GM18499 (cell line): ENCODE measurements around the gene USF3.
"Not testable (repeated sequence)": the region's sequence is repeated elsewhere in the genome, so short reads cannot be mapped to it uniquely, and the experiment has no call there.

ENCODE experiments used
- ATAC-seq: cut with Tn5 transposase; IDR thresholded peaks from one replicate; pipeline ENCODE4 v1.9.1; 2021; ENCODE audit warnings: moderate number of reproducible peaks; ENCODE audit not compliant: insufficient read depth, unreplicated experiment

Gene USF3

GRCh38 chr3:113658107-113658506 lies 38.3 kb downstream of the USF3 start:
- ATAC-seq = no peak

DNA sequence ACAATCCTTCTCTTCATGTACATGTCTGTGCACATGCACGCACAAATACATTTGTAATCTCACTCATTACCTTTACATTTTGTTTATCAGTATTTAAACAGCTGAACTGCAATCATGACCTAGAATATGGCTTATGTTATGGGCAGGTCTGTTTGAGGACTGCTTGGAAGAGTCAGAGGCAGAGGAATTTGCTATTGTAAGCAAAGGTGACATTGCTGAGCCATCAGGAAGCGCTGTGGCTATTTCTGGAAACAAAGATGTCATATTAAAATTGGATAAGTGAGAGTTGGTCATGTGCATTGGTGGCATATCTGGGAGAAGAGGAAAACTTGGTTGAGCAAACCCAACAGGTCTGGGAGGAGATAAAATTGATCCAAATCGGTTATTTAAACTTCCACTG lies 41.6 kb downstream of the USF3 start:
- no peak for ATAC-seq

DNA sequence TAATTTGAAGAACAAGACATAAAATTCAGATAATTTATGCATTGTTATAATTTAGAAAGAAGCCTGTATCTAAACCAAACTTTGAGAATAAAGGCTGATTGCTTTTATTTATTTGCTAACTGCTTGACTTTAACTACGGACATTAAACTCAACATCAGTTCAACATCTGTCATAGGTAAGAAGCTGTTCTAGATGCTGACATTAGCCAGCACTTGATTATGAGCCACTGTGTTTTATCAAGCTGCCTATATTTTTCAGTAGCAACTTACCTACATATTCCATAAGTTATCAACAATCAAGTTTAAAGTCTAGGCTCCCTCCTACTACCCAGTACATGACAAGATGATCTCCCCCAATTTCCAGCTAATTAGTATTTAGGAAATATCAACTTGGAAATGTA lies 42.1 kb downstream of the USF3 start:
- ATAC-seq = no peak

DNA sequence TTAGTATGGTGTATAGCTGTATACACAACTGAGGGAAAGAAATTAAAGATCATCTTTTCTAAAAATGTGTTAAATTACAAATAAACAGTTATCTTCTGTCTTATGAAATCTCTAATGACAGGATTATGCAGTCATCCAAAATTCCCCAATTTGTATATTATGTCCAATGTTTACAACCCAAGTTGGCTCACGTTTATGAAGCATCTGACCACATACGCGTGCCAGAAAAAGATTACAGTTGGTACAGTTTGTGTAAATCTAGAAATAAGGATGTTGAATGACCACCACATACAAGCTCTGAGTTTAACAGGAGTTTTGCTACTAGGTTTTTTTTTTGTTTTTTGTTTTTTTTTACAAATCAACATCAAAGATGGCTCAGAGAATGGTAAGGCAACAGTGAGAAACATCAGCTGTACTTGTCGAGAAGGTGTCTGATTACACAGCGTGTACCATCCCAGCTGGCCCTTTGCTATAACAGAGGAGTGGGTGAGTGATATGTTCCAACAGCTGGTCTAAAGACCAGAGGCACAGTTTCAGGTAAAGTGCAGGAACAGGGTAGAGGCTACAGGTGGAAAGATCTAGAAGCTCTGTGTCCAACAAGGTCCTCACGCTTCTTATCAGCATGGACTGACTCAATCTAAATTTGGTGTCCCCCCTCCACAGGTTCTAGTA lies 47.1 kb downstream of the USF3 start:
- no peak for ATAC-seq

DNA sequence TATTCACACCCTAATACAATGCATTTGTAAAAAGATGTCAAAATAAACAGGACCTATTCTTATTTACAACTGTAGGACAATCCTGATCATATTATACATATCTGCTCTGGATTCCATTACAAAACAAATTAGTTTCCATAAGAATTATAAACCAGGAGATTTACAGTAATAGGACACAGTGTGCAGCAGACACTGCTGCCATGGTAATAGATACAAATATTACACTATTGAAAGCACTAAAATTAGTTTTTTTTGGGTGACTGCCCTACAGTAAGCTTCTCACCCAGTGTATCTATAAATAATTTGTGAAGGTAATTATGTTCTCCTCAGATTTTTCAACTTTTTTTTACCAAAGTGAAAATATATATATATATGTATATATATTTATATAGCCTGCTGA lies 47.9 kb downstream of the USF3 start:
- no peak for ATAC-seq

DNA sequence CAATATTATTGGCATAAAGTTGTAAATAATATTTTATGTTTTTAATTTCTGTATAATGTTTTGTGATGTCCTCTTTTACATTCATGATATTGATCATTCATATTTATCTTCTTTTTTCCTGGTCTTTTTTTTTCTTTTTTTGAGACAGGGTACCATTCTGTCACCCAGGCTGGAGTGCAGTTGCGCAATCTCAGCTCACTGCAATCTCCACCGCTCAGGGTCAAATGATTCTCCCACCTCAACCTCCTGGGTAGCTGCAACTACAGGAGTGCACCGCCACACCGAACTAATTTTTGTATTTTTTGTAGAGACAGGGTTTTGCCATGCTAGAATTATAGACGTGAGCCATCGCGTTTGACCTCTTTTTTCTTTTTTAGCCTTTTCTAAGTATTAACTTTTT lies 52.9 kb downstream of the USF3 start:
- ATAC-seq = no peak

- ATAC-seq = no peak
These were observed 57.5 kb downstream of the USF3 start for GRCh38 chr3:113638910-113639309.

DNA sequence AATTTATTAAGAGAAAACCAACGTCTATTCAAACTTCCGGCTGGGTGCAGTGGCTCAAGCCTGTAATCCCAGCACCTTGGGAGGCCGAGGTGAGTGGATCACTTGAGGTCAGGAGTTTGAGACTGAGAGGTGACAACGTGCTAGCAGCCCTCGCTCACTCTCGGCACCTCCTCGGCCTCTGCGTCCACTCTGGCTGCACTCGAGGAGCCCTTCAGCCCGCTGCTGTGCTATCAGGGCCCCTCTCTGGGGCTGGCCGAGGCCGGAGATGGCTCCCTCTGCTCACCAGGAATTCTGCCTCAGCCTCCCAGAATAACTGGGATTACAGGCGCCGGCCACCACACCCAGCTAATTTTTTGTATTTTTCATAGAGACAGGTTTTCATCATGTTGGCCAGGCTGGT lies 58.7 kb downstream of the USF3 start:
- no peak for ATAC-seq

- not testable (repeated sequence) for ATAC-seq
These were observed 60.4 kb downstream of the USF3 start for GRCh38 chr3:113636034-113636433.

GRCh38 chr3:113634782-113635474 lies 61.5 kb downstream of the USF3 start:
- no peak for ATAC-seq

DNA sequence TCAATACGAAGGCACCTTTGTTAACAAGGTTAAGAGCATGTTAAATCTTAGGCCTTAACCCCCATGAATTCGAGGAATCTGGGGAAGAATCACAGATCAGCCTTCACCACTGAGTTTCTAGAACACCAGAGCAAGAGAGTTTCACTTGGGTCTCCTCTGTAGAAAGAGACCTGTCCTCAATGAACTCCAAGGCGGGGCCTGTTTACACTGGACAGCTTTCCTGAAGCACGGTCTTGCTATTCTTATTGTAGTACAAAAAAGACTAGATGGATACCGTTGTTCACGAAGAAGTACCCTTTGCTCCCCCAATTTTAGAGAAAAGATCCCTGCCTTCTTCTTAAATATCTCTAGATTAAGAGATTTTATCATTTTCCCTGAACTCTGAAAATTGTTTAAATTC lies 64.9 kb downstream of the USF3 start:
- ATAC-seq = no peak

- ATAC-seq = no peak
These were observed 65.4 kb downstream of the USF3 start for GRCh38 chr3:113630956-113631542.

DNA sequence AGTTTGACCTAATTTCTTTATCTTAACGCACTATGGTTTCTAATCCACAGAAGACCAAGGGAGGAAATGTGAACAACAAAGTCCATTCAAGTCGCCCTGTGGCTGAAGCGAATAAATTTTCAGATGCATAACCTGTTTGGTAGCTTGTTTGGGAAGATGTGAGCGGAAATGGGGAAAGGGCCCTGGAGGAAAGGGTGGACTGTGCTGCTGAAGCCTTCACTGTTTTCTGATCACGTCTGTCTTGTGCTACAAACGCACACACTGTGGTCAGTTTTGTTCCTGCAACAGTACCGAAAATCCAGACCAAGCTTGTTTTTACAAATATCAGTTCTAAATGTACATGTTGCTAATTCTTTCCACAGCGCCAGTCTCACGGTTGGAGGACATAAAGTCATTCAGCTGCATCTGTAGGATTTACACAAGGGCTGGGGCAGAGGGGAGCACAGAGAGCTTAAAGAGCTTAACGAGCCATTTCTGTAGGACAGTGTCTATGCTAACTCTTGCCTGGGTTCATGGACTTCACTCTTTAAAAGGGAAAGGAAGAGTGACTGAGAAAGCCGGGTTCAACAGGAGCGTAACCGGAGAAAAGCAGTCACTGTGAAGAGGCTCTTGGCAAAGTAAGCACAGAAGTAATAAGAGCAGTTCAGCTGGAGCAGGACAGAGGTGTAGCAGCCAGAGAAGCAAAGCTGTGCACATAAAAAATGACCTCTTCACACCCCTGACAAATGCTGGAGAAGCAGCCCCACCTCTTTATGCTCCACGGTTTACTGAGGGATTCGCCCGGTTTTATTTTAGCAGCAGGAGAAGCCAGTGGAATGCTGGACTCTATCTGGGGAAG lies 66.6 kb downstream of the USF3 start:
- ATAC-seq = no peak

DNA sequence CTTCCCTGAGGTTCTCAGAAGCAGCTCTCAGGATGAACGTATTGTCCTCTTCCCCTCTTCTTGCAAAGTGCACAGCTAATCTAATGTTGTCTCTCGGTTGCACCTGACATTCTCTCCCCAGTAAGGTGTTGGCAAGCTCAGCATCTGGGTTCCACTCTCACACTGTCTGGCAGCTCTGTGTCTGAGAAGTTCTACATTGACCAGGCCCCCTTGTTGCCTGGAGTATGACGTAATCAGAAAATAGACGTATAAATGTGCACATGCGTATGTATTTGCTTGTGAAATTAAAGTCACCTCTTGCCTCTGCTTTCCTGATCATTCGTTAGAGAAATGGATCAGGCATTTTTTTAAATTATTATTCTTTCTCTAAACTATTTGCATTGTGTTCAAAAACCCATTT lies 67.7 kb downstream of the USF3 start:
- no peak for ATAC-seq

- no peak for ATAC-seq
These were observed 68.1 kb downstream of the USF3 start for GRCh38 chr3:113628316-113628715.

DNA sequence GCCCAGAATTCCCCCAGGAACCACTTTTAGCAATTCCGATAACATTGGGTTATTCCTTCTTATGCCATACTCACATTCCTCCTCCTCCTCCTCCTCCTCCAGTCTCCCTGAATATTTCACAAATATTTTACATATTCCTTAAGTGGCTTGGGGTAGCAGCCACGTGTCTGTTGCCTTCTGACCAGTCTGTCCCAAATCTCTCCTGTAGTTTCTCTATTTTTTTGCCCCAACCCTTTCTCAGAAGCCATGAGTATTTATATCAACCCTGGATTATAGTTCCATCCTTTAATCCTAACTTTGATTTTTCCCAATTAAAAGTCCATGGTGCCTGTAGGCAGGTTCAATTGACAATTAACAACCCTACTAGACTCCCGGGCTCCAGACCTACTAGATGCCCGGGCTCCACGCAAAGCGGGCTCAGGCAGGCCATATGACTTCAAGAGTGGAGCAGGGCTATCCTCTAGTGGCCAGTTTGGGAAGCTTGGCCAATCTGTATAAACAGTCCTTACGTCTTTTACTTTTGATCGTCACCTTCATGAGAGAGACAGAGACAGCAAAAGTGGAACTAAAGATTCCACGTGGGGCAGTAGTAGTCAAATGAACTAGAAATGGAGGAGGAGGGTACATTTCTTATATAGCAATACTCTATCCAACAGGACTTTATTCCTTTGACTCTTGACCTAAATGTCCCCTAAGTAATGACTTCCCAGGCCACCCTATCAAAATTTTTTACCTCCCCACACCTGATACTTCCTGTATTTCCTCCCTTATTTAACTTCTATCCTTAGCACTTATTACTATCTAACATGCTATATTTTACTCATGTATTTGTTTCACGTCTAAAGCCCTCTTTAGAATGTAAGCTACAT lies 69.7 kb downstream of the USF3 start:
- no peak for ATAC-seq

DNA sequence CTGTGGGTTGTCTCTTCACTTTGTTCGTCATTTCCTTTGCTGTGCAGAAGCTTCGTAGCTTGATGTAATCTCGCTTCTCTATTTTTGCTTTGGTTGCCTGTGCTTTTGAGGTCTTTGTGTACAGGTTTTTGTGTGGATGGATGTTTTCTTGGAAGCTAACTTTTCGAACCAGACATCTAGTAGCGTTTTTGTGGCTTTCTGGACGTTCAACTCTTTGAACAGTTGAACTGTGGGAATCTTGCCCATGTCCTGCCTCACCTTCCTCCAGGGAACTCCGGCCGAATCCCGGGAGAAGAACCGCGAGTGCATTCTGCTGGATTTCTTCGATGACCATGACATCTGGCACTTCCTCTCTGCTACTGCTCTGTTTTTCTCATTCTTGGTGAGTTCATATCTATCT lies 70.6 kb downstream of the USF3 start:
- ATAC-seq = no peak

- ATAC-seq = no peak
These were observed 72.6 kb downstream of the USF3 start for GRCh38 chr3:113623811-113624210.

DNA sequence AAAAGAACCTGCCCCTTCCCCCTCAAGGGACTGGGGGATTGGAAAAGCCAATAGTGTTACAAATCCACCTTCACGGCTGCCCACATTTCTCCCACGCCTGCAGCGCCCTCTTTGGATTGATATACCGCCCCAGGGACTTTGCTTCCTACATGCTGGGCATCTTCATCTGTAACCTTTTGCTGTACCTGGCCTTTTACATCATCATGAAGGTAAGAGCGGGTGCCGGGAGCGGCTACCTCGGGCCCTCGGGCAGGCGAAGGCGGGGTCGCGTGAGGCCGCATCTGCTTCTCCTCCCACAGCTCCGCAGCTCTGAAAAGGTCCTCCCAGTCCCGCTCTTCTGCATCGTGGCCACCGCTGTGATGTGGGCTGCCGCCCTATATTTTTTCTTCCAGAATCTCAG lies 73.1 kb downstream of the USF3 start:
- ATAC-seq = no peak

GRCh38 chr3:113620091-113620490 lies 76.4 kb downstream of the USF3 start:
- no peak for ATAC-seq
